G401 (cell line): ENCODE data around the gene SETD9. TPM values are rescaled to one million over a fixed set of nuclear protein-coding genes. Genes with fewer than 3 reads are reported as not detected.

Experiments used
- DNase-seq: peaks from one replicate; pipeline ENCODE4 v3.0.0-alpha.2; 2015; ENCODE audit warnings: low spot score
- in situ Hi-C: cut with HindIII; loops from 2 replicates; pipeline ENCODE4 v1.10.0; 2016; ENCODE audit warnings: low sequenced_read_pairs, mixed read lengths
- total RNA-seq: library from RNA; depleted of rRNA; stranded (reverse); fragments of >200 nt; shearing (Covaris generic); gene quantifications from 2 replicates; pipeline ENCODE4 v1.2.3, GENCODE V29; 2014

Gene SETD9
- total RNA-seq, 1 experiment from 2014 or later, result 43.8 TPM

DNA sequence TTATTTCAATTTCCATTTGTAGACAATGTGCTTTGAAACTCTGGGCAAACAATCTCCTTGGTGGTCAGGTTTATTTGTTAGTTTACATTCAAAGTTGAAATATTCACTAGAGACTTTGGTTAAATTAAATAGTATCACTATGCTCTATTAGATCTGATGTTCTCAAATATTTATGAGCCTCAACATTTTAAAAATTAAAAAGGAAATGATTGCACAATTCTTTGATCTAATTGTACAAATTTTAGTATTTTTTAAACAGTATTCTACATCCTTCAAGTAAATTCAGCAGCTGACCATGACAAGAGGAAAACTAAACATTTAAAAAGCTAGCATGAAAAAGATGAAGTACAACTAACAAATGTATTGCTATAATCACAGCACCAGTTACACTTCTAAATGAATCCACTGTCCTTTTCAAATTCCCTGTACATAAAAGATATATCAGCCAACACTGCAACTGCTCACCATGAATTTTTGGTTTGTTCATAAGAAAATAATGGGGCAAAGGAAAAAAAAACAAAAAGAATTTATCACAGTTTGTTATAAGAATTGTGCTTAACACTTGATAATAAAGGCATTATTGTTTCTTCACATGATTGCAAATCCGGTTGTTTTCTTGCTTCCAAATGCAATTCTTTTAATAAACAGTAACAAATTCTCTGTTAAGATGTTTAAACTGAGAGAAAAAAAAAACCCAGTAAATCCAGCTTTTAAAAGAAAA is 10.7 kb downstream of the SETD9 start:
- in situ Hi-C loops, result loop anchor here (25.0 kb wide), 1 partner anchor 342 kb away; no protein-coding TSS in a partner anchor
- no peak for DNase-seq

DNA sequence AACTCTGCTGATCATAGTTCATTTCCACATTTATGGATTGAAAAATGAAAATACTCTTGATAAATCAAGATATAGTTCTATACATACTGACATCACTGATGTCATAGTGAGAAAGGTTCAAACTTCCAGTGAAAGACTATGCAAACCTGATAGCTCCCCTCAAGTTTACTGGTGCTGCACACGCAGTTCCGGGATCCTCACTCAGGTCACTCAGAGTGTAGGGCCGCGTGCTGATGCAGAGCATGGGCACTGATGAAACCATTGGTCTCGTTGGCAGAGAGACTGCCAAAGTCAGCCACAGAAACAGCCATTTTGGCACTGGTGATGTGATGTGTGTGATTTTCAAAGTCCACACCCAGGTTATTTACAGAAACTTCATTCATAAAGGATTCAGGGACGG is 13.5 kb downstream of the SETD9 start:
- in situ Hi-C loops, result loop anchor here (25.0 kb wide), 1 partner anchor 339 kb away; no protein-coding TSS in a partner anchor
- DNase-seq, result no peak

DNA sequence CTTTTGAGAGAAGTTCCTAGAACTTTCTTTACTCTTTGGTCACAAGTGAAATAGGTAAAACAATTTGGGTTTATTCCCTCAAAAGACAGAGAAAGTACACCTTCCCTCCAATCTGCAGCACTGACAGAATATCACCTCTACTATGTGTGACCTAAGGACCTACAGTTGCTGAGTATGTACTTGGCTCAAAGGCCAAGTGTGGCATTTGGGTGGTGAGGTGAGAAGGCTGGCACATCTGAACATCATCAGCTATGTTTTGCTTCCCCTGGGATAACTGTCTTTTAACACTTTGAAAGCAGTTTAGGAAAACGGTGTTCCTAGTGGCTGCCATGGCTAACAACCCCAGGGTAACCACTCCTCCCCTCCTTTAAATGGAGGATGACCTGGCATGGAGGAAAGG is 24.9 kb downstream of the SETD9 start:
- in situ Hi-C loops, result loop anchor here (10.0 kb wide), 1 partner anchor 200 kb away; no protein-coding TSS in a partner anchor
- no peak for DNase-seq

GRCh38 chr5:56938858-56939257 is 29.5 kb downstream of the SETD9 start:
- in situ Hi-C loops, result loop anchor here (10.0 kb wide), 1 partner anchor 196 kb away; no protein-coding TSS in a partner anchor
- no peak for DNase-seq

- in situ Hi-C loops, result no loop called here
- DNase-seq, result no peak
These were observed 32.6 kb downstream of the SETD9 start for GRCh38 chr5:56941981-56942380.

DNA sequence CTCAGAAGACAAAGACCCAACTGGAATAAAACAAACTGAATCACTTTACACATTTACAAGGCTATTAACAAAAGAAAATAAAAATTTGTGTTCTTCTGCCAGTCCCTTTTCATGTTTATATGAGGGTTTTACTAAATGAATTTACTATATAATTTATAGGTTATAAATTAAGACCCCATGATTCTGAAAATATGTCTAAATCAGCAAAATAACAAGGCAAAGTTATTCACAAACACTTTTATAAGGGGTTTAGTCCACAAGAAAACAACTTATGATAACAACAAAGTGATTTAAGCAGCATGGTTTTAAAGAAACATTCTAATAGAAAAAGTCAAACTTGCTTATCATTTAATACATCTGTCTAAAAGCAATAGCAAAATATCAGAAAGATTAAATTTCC is 37.7 kb downstream of the SETD9 start:
- in situ Hi-C loops, result no loop called here
- DNase-seq, result no peak

- in situ Hi-C loops, result no loop called here
- DNase-seq, result peak; percentile 53
These were observed 41.3 kb downstream of the SETD9 start for GRCh38 chr5:56950626-56951125.

DNA sequence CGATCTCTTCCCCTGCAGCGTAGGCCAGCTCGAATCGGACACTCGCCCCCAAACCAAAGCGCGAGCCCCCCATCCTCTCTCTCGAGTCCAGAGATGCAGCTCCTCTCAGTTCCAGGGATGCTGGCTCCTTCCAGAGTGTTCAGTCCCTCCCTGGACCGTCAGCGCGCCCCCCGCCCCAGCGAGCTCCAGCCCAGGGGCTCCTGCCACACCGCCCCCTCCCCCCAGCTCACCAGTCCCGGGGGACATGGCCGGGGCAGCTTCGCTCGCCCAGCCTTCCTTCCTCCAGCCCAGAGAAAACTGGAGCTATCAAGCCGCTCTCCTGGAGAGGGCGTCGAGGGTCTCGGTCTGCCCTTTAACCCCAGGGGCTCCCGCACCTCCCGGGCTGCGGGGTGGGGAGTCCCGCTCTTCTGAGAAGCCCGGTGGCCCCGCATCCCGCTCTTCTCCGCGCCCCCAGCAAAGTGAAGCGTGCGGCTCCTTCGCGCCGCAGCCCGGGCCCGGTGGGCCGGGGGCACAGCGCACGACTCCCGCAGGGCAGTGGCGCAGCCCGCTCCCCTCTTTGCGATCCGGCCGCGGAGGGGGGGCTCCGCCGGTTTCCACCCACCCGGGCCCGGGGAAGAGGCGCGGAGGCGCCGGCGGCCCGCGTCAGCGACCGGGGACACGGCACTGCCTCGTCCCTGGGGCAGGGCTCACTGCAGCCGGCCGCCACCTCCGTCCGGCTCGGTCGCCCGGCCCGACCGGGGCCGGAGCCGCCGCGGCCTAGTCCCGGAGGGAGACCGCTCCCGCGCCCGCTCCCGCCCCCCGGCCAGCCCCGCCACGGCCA is 41.9 kb downstream of the SETD9 start:
- in situ Hi-C loops, result no loop called here
- DNase-seq, result peak; percentile 9

GRCh38 chr5:56951946-56952691 is 42.7 kb downstream of the SETD9 start, which contains the start of gene MIER3:
MIER3 (minus strand) TSS chr5:56952123; CDS start chr5:56952102, 21 bp downstream.
- in situ Hi-C loops, result no loop called here
- peak; percentile 72 for DNase-seq

DNA sequence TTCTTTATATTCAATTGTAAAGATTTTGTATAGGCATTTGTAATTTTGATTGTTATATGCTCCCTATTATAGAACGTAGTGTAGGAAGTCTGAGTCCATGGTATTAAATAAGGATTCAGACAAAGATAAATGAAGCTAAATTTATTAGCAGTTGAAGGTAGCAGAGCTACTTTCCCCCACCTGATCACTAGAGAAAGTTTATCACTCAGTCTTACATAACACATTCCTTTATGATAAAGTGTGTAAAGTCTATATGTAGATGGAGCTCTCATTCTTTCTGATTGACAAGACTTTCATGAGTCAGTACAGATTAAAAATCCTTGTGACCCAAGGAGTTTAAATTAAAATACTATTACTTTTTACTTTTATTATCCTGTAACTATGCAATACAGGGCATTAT is 44.9 kb downstream of the SETD9 start:
- in situ Hi-C loops, result no loop called here
- no peak for DNase-seq

- in situ Hi-C loops, result no loop called here
These were observed 49.2 kb downstream of the SETD9 start for GRCh38 chr5:56958595-56958994.

DNA sequence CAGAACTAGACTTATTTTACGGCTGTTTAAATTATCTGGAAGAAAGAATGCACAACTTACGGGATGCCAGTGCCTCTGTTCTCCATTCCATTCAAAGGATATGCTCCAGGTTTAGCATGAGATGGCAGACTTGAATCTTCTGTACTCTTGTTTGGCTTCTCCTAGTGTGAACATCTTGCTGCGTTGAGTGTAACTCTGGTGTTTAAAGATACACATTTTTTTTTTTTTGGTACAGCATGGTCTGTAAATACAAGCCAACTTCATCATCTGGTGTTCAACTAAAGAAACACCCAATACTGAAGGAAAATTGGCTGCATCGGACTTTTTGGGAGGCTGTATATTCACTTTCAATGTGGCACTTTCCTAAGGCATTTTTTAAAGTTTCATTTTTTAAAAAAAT is 49.9 kb downstream of the SETD9 start:
- in situ Hi-C loops, result no loop called here
- DNase-seq, result no peak

More at GRCh38 chr5:56958595-56958994, 49.2 kb downstream of the SETD9 start:
- DNase-seq, result no peak

DNA sequence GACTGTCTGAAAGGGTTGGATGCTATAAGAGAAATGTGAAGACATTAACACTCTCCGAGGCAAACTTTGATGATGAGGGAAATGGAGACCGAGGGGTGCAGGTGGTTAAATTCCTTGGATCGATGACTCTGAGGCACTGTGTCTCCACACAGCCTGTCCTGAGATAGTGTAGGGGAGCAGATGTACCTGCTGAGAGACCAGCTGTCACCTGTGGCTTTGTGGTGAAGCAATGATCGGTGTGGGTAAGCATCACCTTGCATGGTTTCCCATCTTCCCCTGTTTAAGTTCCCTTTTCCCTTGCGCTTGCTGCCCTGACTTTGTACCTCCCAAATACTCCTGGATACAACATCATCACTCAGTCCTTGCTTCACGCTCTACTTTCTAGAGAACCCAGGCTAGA is 52.4 kb downstream of the SETD9 start:
- in situ Hi-C loops, result no loop called here
- peak; percentile 95 for DNase-seq

DNA sequence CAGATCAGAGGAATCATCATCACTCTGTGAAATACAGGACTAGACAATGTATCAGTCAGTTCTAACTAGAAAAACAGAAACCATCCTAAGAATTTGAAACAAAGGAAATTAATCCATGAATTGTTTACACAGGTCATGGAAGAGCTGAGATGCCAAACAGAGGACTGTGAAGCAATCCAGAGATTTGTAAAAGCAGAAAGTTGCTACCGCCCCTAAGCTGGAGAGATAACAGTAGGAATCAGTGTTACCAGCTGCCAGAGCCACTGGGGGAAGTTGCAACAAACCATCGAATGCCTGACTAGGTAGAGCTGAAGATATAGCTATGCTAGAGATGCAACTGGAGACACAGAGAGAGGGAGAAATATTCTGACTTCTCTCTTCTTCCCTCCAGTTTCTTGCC is 52.9 kb downstream of the SETD9 start:
- DNase-seq, result peak; percentile 37
- in situ Hi-C loops, result no loop called here

DNA sequence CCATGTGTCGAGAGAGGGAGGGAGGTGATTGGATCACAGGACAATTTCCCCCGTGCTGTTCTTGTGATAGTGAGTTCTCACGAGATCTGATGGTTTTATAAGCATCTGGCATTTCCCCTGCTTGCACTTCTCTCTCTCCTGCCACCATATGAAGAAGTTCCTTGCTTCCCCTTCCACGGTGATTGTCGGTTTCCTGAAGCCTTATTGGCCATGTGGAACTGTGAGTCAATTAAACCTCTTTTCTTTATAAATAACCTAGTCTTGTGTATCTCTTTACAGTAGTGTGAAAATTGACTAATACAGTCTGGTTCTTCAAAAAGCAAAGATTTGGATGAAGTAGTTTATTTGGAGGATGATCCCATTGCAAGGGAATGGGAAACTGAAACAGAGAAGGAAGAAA is 53.9 kb downstream of the SETD9 start:
- DNase-seq, result no peak
- in situ Hi-C loops, result no loop called here

GRCh38 chr5:56964173-56964572 is 54.8 kb downstream of the SETD9 start:
- in situ Hi-C loops, result no loop called here
- DNase-seq, result no peak
